Activated CD4-positive, alpha-beta T cell treated with anti-CD3 and anti-CD28 coated beads, Interleukin-2, amount 50 U/mL, for 16 hours (primary cell): ENCODE data around the gene MAP9.
"Not testable (repeated sequence)": the region's sequence is repeated elsewhere in the genome, so short reads cannot be mapped to it uniquely, and the experiment has no call there.

Experiments
- DNase-seq: peaks from one replicate; pipeline ENCODE4 v3.0.0-alpha.2; 2020

MAP9 gene

GRCh38 chr4:155376387-155377268 is at the start of gene MAP9:
Gene MAP9 (minus strand): TSS chr4:155376965. CDS start chr4:155375850, 1,115 bp downstream.
- DNase-seq, result peak; percentile 96

- DNase-seq, result not testable (repeated sequence)
Observed at GRCh38 chr4:155424778-155425177, 48.0 kb upstream of the MAP9 start.

- DNase-seq, result no peak
Observed at GRCh38 chr4:155423671-155424070, 46.9 kb upstream of the MAP9 start.

- no peak for DNase-seq
Observed at GRCh38 chr4:155419266-155419665, 42.5 kb upstream of the MAP9 start.

GRCh38 chr4:155415662-155416061 is 38.9 kb upstream of the MAP9 start:
- DNase-seq, result no peak

- DNase-seq, result no peak
Observed at GRCh38 chr4:155413451-155413850, 36.7 kb upstream of the MAP9 start.

- no peak for DNase-seq
Observed at GRCh38 chr4:155411546-155411945, 34.8 kb upstream of the MAP9 start.

GRCh38 chr4:155408796-155409195 is 32.0 kb upstream of the MAP9 start:
- DNase-seq, result no peak

- no peak for DNase-seq
Observed at GRCh38 chr4:155407480-155407879, 30.7 kb upstream of the MAP9 start.

GRCh38 chr4:155405059-155405458 is 28.3 kb upstream of the MAP9 start:
- DNase-seq, result no peak

GRCh38 chr4:155403886-155404285 is 27.1 kb upstream of the MAP9 start:
- DNase-seq, result no peak

- DNase-seq, result no peak
Observed at GRCh38 chr4:155402941-155403340, 26.2 kb upstream of the MAP9 start.

GRCh38 chr4:155400893-155401292 is 24.1 kb upstream of the MAP9 start:
- DNase-seq, result no peak

- no peak for DNase-seq
Observed at GRCh38 chr4:155399974-155400697, 23.4 kb upstream of the MAP9 start.

- no peak for DNase-seq
Observed at GRCh38 chr4:155392481-155393184, 15.9 kb upstream of the MAP9 start.

- no peak for DNase-seq
Observed at GRCh38 chr4:155391932-155392331, 15.2 kb upstream of the MAP9 start.

- no peak for DNase-seq
Observed at GRCh38 chr4:155388162-155388561, 11.4 kb upstream of the MAP9 start.

GRCh38 chr4:155383541-155383940 is 6.8 kb upstream of the MAP9 start:
- DNase-seq, result no peak

- no peak for DNase-seq
Observed at GRCh38 chr4:155377276-155377675, 511 bp upstream of the MAP9 start.

GRCh38 chr4:155371432-155372043 is 5.2 kb downstream of the MAP9 start:
- peak; percentile 18 for DNase-seq

- no peak for DNase-seq
Observed at GRCh38 chr4:155367608-155368007, 9.2 kb downstream of the MAP9 start.

GRCh38 chr4:155353923-155354540 is 22.7 kb downstream of the MAP9 start:
- DNase-seq, result peak; percentile 31

- peak; percentile 2 for DNase-seq
Observed at GRCh38 chr4:155342142-155342541, 34.6 kb downstream of the MAP9 start.
